ENCODE results near the gene ARHGAP33. TPM values are rescaled to one million over a fixed set of nuclear protein-coding genes. Genes with fewer than 3 reads are reported as not detected.

Gene ARHGAP33
- total RNA-seq, 1 donor from 2014 or later: 5.1 TPM

DNA sequence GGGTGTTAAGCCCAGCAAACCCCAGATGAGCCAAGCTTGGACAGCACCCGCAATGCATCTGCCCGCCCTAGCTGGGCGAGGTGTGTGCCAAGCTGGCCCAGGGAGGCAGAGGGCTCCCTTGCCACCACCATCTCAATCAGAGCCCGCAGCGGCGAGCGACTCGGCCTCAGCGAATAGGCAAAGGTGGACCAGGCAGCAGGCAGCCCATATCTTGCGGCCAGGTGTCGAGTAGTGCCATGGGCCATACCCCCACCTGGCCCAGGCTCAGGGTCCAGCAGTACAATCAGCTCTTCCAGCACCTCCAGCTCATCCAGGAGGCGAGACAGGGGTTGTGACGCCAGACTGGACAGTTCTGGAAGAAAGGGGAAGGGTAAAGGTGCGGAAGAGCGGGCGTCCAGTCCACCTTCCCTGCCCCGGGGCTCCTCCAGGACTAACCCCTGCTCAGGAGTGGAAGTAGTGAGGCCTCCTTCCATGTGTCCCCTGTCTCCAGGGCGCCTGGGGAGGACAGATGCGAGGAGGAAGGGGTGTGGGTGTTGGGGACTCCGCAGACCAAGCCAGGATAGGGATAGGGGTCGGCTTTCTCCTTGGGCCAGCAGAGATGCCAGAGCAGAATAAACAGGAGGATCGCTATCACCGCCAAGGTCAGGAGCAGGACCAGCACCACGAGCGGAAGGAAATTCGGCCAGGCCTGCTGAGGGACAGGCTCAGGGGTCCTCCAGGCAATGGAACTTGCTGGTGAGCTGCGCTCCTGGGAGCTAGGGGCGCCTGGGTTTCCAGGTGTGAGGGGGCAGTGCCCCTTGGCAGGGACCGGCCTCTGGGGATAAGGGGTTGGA, 35.9 kb upstream of the ARHGAP33 start:
- no peak for DNase-seq

DNA sequence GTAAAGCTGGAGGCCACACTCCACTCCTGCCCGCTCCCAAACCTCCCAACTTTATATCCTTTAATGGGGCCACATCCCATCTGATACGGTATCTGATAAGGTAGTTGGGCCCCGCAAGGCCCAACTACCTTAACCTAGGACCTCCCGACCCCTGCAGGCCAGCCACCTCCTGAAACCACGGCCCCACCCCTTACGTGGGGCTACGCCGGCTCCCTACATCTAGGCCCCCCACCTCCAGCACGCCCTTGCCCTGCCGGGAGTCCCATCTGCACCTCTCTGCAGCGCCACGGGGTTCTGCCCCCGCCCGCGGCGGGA, 35.3 kb upstream of the ARHGAP33 start:
- no peak for DNase-seq

DNA sequence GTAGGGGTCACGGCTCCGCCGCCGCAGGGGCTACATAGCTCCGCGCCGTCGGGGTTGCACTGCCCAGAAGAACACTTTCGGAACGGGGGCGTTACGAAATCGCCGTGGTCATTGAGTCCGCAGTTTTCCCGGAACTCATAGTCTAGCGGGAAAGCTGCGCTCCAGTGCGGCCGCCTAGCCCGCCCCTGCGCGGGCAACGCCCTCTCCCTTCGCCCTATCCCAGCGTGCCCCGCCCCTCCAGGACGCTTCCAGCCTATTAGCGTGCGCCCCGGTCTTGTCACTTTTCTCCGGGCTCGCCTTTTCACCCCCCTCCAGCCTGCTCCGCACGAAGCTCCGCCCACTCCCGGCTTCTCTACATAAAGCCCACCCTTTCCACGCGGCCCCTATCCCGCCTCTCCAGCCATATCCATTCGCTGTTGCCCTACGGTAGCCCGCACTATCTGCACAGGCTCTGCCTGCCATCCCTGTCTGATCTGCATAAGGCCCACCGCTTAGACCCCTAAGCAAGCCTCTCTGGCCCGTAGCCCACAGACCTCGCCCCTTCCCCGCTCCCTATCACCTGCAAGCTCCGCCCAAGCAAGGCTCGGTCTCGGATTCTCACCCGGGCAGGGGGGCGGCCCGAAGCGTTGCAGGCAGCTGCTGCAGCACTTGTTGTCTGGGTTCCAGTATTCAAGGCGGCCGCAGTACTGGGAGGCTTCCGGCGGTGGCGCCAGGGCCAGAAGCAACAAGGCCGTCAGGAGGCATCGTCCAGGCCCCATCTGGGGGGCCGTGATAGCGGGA, 34.8 kb upstream of the ARHGAP33 start:
- DNase-seq: peak; percentile 95

DNA sequence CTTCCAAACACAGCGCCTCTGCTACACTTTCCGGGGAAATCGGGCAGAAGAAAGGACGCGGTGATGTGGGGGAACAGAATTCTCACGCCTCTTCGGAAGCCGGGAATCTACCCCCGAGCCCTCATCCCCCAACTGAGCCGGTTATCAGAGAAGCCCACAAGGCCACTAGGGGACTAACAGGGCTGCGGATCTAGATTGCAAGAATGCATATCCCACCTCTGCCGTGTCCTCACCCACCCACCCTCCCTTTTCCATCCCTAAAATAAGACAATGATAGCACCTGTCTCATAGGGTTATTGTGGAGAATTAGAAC, 34.2 kb upstream of the ARHGAP33 start:
- DNase-seq: no peak

DNA sequence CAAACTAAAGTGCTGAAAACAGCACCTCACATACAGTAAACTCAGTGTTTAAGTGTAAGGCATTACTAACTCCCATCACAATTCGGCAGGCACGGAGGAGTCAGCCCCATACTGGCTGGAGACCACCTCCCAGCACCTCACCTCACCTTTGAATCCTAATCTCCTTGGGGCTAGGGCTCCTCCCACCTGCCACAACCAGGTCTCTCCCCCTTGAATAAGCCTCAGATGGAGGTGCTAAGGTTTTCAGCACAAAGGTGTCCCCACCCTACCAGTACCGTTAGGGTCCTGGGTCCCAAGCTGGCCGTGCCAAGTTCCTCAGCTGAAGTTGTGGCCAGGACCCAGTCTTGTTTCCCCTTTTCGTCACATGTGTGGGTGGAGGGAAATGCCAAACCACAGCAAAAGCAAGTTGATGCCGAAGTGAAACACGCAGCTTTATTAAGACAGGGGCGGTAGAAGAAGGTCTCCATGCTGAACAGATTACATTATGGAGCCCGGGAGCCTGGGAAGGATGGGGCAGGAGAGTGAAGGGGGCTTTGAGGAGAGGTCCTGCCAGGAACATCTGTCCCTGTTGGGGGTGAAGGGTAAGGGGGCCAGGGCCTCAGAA, 33.1 kb upstream of the ARHGAP33 start, which contains the start of gene IGFLR1:
TSS of gene IGFLR1 (minus strand) at position 332 of the 604 bp plus-strand sequence. CDS start 1,272 bp downstream, outside the sequence.
- no peak for DNase-seq

DNA sequence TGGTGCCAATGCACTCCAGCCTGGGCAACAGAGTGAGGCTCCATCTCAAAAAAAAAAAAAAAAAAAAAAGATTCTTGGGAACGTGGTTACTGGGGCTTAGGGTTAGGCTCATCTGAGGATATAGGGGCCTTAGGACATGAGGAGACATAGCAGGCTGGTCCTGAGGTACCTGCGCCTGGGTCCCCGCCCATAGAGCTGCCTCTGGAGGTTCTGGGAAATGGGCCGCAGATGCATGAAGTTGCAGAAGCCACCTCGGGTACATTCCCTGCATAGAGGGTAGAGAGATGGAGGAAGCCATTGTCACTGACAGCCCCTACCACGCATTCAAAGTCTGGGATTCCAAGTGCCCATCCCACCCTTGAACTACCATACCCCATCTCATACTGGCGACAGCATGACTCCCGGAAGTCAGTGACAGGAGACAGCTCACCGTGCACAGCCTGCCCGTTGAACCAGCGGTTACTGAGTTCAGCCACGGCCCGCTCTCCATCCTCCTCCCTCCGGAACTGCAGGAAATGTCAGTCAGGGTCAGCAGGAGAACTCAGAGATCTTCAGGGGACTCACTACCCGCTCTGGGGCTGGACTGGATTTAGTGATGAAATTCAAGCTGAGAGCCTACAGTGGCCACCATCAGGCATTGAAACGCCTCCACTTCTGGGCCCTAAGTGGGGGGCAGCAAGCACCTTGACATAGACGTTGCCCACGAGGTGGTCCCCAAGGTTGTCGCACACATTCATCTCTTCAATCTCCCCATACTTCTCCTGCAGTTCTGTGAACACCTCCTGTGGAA, 31.5 kb upstream of the ARHGAP33 start:
- DNase-seq: no peak

DNA sequence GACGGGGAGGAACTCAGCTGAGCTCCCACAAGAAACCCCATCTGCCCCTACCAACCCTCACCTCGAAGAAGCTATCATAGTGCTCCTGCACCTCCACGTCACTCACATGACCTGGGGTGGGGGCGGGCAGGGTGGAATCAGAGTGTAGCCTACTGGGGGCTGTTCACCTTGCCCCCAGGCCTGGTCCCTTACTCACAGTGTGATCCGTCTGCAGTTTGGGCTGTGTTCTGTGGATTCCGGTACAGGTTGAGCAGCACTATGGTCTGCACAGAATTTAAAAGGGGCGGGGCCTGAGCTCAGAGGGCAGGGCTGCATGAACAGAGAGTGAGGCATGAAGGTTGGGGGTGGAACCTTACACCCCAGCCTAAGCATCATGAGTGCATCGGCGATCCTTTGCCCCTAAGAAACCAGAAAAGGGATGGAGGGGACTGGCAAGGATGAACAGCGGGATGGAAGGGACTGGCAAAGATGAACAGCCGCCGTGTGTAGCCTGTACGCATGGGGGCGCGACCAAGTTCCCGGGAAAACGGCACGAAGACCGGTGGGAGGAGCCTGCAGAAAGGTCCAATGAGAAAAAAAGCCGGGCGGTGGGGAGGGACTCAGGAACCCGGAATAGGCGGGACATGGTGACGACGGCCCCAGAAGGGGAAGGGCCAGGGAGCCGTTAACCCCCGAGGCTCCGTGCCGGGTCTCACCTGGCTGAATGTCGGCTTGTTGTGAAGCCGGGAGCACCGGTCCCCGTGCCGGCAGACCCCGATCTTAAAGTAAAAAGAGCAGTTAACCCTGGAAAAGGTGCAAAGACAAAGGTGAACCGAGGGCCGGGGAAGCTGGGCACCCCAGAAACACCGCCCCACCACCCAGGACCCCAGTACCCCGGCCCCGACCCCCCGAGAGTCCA, 30.7 kb upstream of the ARHGAP33 start:
- DNase-seq: peak; percentile 96

DNA sequence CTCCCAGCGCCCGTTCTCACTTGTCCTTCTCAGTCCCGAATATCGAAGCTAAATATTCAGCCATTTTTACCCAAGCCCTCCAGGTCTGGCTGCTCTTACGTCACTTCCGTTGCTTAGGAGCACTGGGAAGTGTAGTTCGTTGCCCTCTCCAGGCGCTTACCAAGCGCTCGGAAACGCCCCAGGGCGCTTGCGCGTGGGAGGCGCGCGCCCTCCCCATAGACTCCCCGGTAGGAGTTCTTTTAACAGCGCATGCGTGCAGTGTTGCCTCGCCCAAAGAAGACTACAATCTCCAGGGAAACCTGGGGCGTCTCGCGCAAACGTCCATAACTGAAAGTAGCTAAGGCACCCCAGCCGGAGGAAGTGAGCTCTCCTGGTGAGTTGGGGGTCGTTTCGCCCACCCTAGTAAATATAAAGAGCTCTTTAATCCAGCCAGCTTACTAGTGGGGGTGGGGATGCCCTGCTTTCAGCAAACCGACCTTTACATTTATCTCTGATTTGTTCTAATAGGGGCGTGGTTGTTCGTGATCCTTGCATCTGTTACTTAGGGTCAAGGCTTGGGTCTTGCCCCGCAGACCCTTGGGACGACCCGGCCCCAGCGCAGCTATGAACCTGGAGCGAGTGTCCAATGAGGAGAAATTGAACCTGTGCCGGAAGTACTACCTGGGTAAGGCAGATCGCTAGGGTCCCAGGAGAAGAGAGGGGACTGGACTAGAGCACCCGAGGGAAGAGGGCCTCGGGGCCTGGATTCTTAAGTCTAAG, 29.9 kb upstream of the ARHGAP33 start, which contains the start of the genes PSENEN and U2AF1L4:
TSS of gene PSENEN (plus strand) at position 324 of the 759 bp plus-strand sequence. CDS start at position 604, 280 bp downstream.
TSS of gene U2AF1L4 (minus strand) at position 91 of the 759 bp plus-strand sequence. CDS start at position 64, 27 bp downstream.
- DNase-seq: peak; percentile 99

DNA sequence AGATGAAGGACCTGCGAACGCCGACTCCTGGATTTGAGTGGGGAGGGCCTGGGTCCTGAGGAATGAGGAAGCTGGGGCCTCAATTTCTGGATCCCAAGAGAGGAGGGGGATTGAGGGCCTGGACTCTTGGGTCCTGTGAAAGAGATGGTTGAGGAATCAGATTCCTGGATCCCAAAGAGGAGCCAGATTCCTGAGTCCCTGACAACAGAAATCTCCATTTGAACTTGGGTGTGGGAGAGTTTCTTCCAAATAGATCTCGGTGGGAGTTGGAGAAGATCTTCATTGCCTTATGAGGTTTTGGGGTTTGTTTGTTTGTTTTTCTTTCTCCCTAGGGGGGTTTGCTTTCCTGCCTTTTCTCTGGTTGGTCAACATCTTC, 29.3 kb upstream of the ARHGAP33 start:
- DNase-seq: no peak

DNA sequence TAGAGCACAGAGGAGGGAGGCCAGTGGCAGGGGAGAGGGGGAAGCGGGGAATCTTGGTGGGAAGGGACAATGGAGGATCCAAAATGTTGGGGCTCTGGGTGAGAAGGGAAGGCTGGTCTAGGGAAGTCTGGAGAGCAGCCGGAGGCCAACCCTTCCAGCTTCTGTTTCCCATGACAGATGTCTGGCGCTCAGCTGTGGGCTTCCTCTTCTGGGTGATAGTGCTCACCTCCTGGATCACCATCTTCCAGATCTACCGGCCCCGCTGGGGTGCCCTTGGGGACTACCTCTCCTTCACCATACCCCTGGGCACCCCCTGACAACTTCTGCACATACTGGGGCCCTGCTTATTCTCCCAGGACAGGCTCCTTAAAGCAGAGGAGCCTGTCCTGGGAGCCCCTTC, 28.8 kb upstream of the ARHGAP33 start:
- no peak for DNase-seq

DNA sequence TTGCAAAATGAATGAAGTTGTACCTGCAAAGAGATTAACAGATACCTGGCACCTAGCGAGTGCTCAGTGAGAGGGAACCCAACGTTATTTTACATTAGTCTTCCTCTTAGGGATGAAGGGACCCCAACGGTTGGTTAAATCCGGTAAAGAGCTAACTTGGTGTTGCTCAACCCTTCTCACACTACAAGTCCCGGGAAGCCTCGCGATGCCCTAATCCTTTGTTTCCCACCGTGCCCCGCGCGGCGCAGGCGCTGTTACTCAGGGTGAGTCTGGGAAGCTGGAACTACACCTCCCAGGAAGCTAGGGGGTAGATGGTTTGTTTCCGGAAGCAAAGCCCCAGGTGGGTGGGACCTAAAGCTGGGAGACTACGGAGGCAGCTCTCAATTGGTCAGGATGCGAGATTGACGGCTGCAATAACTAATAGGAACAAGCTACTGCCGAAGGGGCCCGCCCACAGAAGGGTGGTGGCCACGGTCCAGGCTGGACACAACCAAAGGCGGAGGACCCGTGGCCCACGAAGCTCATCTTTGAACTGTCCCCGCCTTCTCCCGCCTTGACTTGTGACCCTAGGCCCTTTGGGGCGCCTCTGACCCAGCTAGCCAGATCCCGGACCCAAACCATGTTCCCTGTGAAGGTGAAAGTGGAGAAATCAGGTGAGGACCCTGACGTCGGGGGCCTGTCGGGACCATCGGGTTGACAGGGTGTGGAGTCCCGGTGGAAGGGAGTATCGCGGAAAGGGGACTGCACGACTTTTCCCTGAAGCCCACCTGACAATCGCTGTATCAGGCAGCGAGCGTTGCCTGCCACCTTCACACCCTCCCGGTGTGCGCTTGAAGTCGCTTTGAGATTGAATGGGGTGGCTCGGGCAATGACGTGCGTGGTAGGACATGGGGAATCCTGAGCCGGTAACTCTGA, 27.0 kb upstream of the ARHGAP33 start, which contains the start of gene LIN37:
TSS of gene LIN37 (plus strand) at position 471 of the 915 bp plus-strand sequence. CDS start at position 620, 149 bp downstream.
- DNase-seq: peak; percentile 100

DNA sequence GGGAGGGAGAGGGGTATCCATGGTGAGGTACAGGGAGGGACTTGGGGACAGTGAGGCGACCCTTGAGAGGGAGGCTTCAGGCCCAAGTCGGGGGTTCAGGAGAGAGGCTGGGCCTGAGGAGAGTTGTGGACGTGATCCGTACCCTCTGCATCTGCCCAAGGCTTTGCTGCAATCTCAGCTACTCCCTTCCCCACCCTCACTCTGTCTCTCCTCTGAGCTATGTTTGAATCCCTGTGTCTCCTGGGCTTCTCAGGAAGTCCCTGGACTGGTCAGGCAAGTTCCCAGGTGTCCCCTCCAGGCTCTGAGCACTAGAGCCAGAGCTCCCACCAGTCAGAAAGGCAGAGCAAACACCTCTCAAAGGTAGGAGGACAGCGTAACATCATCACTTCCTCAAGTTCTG, 25.2 kb upstream of the ARHGAP33 start:
- no peak for DNase-seq

DNA sequence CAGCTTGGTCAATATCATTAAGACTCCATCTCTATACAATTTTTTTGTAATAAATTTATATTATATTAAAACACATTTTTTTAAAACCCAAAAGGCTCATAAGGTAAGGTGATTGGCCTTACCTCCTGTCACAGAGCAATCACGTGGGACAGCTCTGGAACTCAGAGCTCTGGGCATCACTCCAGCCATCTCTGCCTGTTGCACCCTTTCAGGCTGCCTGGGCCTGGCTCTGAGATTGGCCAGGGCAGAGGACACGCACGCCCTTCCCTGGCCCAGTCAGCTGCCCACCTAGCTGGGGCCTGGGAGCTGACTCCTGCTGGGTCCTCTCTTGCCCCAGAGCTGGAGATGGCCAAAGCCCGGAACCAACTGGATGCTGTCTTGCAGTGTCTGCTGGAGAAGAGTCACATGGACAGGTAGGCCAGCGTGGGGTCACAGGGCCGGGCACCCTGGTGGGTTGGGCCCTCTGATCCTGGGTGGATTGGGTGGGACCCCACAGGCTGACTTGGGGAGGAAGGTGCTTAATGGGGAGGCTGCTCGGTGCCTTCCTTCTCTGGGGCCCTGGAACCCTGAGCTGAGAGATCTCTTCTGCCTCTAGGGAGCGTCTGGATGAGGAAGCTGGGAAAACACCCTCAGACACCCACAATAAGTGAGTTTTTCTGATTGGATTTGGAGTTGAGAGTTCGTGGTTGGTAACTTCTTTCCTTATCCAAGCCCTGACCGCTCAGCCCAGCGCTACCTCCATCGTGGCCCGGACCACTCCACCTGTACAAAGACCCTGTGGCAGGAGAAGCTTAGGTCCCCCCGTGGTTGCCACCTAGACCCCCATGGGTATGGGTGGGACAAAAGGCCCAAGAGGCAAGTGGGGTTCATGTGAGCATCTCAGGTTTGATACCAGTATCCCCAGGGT, 23.3 kb upstream of the ARHGAP33 start:
- DNase-seq: no peak

DNA sequence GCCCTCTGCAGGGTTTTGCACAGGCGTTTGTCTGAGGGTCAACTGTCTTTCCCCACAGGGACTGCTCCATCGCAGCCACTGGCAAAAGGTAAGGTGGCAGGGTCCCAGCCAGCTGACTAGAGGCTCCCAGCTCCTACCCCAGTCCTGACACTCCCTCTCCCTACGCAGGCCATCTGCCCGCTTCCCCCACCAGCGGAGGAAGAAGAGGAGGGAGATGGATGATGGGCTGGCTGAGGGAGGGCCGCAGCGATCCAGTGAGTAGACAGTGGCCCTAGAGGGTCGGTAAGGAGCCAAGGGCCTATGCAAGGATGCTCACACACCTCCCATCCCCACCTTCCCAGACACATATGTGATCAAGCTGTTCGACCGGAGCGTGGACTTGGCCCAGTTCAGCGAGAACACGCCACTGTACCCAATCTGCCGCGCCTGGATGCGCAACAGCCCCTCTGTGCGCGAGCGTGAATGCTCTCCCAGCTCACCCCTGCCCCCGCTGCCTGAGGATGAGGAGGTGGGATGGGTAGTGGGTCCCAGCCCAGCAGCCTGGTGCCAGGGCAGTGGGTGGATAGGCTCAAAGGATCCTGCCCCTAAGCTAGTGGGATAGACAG, 22.5 kb upstream of the ARHGAP33 start:
- DNase-seq: no peak

DNA sequence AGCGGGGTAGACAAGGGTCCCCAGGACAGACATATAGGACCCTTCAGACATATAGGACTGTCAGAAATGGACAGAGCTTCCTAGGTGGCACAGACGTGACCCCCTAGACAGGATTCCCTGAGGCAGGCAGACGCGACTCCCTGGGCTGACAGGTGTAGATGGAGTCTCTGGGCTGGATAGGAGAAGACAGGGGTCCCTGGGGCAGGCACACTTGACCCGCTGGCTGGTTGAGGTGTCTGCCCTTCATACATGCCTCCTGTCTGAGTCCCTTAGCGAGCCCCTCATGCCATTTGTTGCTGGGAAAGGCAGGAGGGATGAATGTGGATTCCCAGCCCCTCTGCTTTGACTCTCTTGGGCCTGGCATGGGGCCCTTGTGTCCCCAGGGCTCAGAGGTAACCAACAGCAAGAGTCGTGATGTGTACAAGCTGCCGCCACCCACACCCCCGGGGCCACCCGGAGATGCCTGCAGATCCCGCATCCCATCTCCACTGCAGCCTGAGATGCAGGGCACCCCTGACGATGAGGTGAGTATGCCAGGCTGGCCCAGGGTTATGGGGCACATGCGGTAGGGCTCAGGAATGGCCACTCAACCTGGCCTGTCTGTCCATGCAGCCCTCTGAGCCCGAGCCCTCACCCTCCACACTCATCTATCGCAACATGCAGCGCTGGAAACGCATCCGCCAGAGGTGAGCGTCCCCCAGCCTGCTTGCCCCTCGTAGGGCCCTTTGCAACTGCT, 21.6 kb upstream of the ARHGAP33 start:
- no peak for DNase-seq

DNA sequence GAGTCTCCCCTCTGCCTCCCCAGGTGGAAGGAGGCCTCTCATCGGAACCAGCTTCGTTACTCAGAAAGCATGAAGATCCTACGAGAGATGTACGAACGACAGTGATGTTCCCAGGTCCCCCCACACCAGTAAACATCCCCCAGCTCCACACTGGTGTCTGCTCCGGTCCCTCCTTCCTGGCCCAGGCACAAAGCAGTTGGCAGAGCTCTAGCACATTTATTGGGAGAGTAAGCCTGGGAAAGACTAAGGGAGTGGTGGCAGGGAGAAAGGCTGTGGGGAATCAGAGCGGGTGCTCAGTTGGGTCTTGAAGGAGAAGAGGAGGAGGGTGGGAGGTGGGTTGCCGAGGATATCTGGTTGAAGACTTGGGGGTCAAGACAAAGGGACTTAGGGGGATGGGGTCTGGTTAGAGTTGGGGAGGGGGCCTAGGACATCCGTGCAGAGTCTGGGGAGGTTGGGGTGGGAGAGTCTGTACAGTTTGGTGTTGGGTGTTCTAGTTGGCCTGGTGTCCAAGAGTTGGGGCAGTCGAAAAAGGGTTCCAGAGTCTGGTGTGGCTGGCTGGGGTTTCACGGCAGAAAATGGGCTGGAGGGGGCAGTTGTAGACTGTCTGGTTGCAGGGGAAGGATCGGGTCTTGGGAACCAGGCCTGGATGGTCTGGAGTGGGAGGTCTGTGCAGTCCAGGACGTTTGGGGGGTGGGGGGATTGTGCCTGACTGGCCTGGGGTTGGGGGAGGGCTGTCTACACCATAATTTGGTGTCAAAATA, 20.8 kb upstream of the ARHGAP33 start:
- DNase-seq: no peak

Data from skin of body (tissue), 2 donors.